Measurements from ENCODE around the gene RASSF7. TPM values are rescaled to one million over a fixed set of nuclear protein-coding genes. Genes with fewer than 3 reads are reported as not detected.

The RASSF7 gene
- total RNA-seq, 1 experiment from 2014 or later: 13.8 TPM

- Histone ChIP-seq H3K4me2 (ENCODE audit: low read depth, low read length, poor library complexity, severe bottlenecking) (no peak overlapping the region), H3K27ac (ENCODE audit: low read length) (no peak overlapping the region)
- DNase-seq: no peak
Observed at GRCh38 chr11:520428-521176, 40.2 kb upstream of the RASSF7 start.

DNA sequence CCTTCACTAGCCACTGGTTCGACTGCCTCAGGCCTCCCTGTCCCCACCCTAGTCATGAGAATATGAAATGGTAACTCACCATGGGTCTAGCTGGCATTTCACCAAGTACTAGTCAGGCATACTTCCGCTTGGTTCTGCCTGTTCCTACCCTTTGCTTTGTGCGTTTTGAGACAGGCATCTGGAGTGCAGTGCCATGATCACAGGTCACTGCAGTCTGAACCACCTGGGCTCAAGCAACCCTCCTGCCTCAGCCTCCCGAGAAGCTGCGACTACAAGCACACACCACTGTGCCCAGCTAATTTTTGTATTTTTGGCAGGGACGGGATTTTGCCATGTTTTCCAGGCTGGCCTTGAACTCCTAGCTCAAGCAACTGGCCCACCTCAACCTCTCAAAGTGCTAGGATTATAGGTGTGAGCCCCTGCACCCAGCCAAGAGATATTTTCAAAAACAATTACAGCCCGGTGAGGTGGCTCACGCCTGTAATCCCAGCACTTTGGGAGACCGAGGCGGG lies 39.5 kb upstream of the RASSF7 start:
- Histone ChIP-seq H2AFZ (ENCODE audit: low read length) (no peak overlapping the region), H3K4me2 (ENCODE audit: low read depth, low read length, poor library complexity, severe bottlenecking) (no peak overlapping the region), H4K20me1 (ENCODE audit: insufficient read depth, low read depth, low read length) (no peaks in the 10 kb centered on the region), H3K79me2 (ENCODE audit: low read length) (no peaks in the 10 kb centered on the region), H3K4me1 (ENCODE audit: low read length) (no peaks in the 10 kb centered on the region), H3K9ac (ENCODE audit: low read length) (no peak overlapping the region), H3K9me3 (ENCODE audit: low read length) (peaks cover 3% of the 10 kb centered on the region), H3K36me3 (ENCODE audit: insufficient read depth, low read length) (no peaks in the 10 kb centered on the region), H3K9me2 (replicated peaks; ENCODE audit: insufficient read depth, low read length) (no peaks in the 10 kb centered on the region), H3K4me3 (ENCODE audit: low read length) (no peak overlapping the region), H3K27me3 (ENCODE audit: low read length) (no peaks in the 10 kb centered on the region), H3K27ac (ENCODE audit: low read length) (no peak overlapping the region)
- no peak for DNase-seq

More at GRCh38 chr11:520428-521176, 40.2 kb upstream of the RASSF7 start:
- Histone ChIP-seq H3K9me2 (replicated peaks; ENCODE audit: insufficient read depth, low read length) (no peaks in the 10 kb centered on the region), H3K36me3 (ENCODE audit: insufficient read depth, low read length) (no peaks in the 10 kb centered on the region), H4K20me1 (ENCODE audit: insufficient read depth, low read depth, low read length) (no peaks in the 10 kb centered on the region), H3K9ac (ENCODE audit: low read length) (no peak overlapping the region), H3K4me3 (ENCODE audit: low read length) (no peak overlapping the region), H3K9me3 (ENCODE audit: low read length) (peaks cover 4% of the 10 kb centered on the region), H3K27me3 (ENCODE audit: low read length) (no peaks in the 10 kb centered on the region), H2AFZ (ENCODE audit: low read length) (no peak overlapping the region), H3K79me2 (ENCODE audit: low read length) (no peaks in the 10 kb centered on the region), H3K4me1 (ENCODE audit: low read length) (no peaks in the 10 kb centered on the region)

- no peak overlapping the region for H3K27ac ChIP-seq (ENCODE audit: low read length)
- no peak overlapping the region for H2AFZ ChIP-seq (ENCODE audit: low read length)
- H3K9me3 ChIP-seq (ENCODE audit: low read length): no peaks in the 10 kb centered on the region
- no peak overlapping the region for H3K4me3 ChIP-seq (ENCODE audit: low read length)
- H3K36me3 ChIP-seq (ENCODE audit: insufficient read depth, low read length): no peaks in the 10 kb centered on the region
- H4K20me1 ChIP-seq (ENCODE audit: insufficient read depth, low read depth, low read length): no peaks in the 10 kb centered on the region
- H3K4me1 ChIP-seq (ENCODE audit: low read length): peaks cover 2% of the 10 kb centered on the region; the same call in 1 of the 2 replicates
- no peaks in the 10 kb centered on the region for H3K9me2 ChIP-seq (replicated peaks; ENCODE audit: insufficient read depth, low read length)
- H3K4me2 ChIP-seq (ENCODE audit: low read depth, low read length, poor library complexity, severe bottlenecking): no peak overlapping the region
- H3K27me3 ChIP-seq (ENCODE audit: low read length): no peaks in the 10 kb centered on the region
- H3K9ac ChIP-seq (ENCODE audit: low read length): no peak overlapping the region
- no peaks in the 10 kb centered on the region for H3K79me2 ChIP-seq (ENCODE audit: low read length)
- no peak for DNase-seq
Observed at GRCh38 chr11:526192-526591, 34.6 kb upstream of the RASSF7 start.

GRCh38 chr11:528166-528814 lies 32.5 kb upstream of the RASSF7 start:
- Histone ChIP-seq H3K27me3 (ENCODE audit: low read length) (no peaks in the 10 kb centered on the region), H3K79me2 (ENCODE audit: low read length) (no peaks in the 10 kb centered on the region), H3K36me3 (ENCODE audit: insufficient read depth, low read length) (no peaks in the 10 kb centered on the region; the same call in 1 of the 2 replicates), H3K4me1 (ENCODE audit: low read length) (peaks cover 4% of the 10 kb centered on the region; the same call in 1 of the 2 replicates), H3K9me3 (ENCODE audit: low read length) (no peaks in the 10 kb centered on the region), H3K9ac (ENCODE audit: low read length) (no peak overlapping the region), H3K4me3 (ENCODE audit: low read length) (no peak overlapping the region), H2AFZ (ENCODE audit: low read length) (no peak overlapping the region), H3K9me2 (replicated peaks; ENCODE audit: insufficient read depth, low read length) (no peaks in the 10 kb centered on the region), H4K20me1 (ENCODE audit: insufficient read depth, low read depth, low read length) (peaks cover under 1% of the 10 kb centered on the region; the same call in 1 of the 2 replicates), H3K27ac (ENCODE audit: low read length) (no peak overlapping the region), H3K4me2 (ENCODE audit: low read depth, low read length, poor library complexity, severe bottlenecking) (no peak overlapping the region)
- no peak for DNase-seq

DNA sequence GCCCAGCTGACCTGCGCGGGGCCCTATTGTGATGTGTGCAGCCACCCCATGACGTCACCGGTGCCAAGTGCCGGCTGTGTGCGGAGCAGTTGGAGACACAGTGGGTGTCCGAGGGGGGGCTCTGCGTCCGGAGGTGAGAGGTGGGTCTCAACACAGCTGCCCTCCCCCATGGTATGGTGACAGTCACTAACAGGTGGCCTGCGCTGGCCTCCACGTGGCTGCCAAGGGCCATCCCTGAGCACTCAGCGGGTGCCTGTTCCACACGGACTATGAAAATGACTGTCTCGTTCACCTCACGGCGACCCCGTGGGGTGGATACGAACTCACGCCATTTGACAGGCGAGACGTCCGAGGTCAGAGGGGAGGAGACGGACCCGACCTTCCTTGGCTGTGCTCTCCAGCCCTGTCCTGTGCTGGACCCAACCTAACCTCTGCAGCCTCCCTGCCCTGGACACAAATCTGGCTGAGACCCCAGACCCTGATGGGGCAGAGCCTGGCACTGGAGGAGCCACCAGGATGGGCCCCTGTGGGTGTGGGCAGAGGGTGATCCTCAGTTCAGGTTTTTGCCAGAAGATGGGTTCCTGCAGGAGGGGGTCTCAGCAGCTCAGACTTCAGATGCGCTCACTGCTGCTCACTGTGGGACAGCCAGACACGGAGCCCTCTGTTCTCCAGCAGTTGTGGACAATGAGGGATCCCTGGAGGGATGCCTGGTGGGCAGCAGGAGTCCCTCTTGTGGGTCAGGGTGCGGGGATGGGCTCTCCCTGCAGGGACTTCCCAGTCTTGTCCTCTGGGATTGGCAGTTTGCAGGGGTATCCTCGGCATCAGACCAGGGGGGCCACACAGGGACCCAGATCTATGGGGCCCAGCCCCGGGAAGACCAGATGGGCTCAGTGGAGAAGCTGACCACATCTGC lies 31.7 kb upstream of the RASSF7 start:
- Histone ChIP-seq H3K4me1 (ENCODE audit: low read length) (peaks cover 5% of the 10 kb centered on the region), H4K20me1 (ENCODE audit: insufficient read depth, low read depth, low read length) (peaks cover 8% of the 10 kb centered on the region), H2AFZ (ENCODE audit: low read length) (no peak overlapping the region), H3K9me3 (ENCODE audit: low read length) (no peaks in the 10 kb centered on the region), H3K27me3 (ENCODE audit: low read length) (no peaks in the 10 kb centered on the region), H3K4me2 (ENCODE audit: low read depth, low read length, poor library complexity, severe bottlenecking) (no peak overlapping the region), H3K9ac (ENCODE audit: low read length) (no peak overlapping the region), H3K9me2 (replicated peaks; ENCODE audit: insufficient read depth, low read length) (no peaks in the 10 kb centered on the region), H3K27ac (ENCODE audit: low read length) (no peak overlapping the region), H3K4me3 (ENCODE audit: low read length) (no peak overlapping the region), H3K36me3 (ENCODE audit: insufficient read depth, low read length) (no peaks in the 10 kb centered on the region; the same call in 1 of the 2 replicates), H3K79me2 (ENCODE audit: low read length) (no peaks in the 10 kb centered on the region)
- DNase-seq: no peak

- Histone ChIP-seq H3K27ac (ENCODE audit: low read length) (no peak overlapping the region), H3K79me2 (ENCODE audit: low read length) (peaks cover 6% of the 10 kb centered on the region; the same call in 1 of the 2 replicates), H3K4me2 (ENCODE audit: low read depth, low read length, poor library complexity, severe bottlenecking) (no peak overlapping the region), H3K27me3 (ENCODE audit: low read length) (no peaks in the 10 kb centered on the region), H3K9me3 (ENCODE audit: low read length) (no peaks in the 10 kb centered on the region), H3K9me2 (replicated peaks; ENCODE audit: insufficient read depth, low read length) (no peaks in the 10 kb centered on the region), H3K4me1 (ENCODE audit: low read length) (peaks cover 12% of the 10 kb centered on the region), H2AFZ (ENCODE audit: low read length) (no peak overlapping the region), H4K20me1 (ENCODE audit: insufficient read depth, low read depth, low read length) (peaks cover 15% of the 10 kb centered on the region), H3K9ac (ENCODE audit: low read length) (no peak overlapping the region), H3K4me3 (ENCODE audit: low read length) (no peak overlapping the region), H3K36me3 (ENCODE audit: insufficient read depth, low read length) (no peaks in the 10 kb centered on the region; the same call in 1 of the 2 replicates)
- no peak for DNase-seq
Observed at GRCh38 chr11:529728-530411, 30.9 kb upstream of the RASSF7 start.

DNA sequence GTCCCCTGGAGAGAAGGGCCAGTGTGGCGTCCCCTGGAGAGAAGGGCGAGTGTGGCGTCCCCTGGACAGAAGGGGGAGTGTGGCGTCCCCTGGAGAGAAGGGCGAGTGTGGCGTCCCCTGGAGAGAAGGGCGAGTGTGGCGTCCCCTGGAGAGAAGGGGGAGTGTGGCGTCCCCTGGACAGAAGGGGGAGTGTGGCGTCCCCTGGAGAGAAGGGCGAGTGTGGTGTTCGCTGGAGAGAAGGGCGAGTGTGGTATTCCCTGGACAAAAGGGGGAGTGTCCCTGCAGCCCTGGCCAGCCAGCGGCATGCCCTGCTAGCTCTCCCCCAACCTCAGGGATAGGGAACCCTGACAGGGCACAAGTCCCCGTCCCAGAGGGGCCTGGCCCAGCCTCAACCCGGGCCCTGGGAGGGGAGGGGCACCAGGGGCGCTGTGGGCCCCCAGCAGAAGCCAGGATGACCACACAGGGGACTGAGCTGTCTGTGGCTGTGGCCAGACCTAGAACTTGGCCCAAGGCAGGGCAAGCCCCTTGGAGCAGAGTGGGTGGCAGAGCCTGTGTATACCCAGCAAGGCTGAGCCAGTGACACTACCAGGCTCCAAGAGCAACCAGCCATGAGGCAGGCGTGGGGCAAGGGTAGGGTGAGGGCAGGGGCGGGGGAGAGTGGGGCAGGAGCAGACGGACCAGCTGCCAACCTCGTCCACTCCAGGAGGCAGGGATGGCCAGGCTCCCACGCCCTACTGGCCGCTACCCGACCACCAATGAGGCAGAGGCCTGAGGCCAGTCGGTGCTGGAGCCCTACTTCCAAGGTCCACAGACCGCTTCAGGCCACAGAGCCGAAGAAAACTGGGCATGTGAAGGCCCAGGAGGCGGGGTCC lies 29.6 kb upstream of the RASSF7 start:
- H3K4me1 ChIP-seq (ENCODE audit: low read length): peaks cover 14% of the 10 kb centered on the region
- no peak overlapping the region for H3K9ac ChIP-seq (ENCODE audit: low read length)
- DNase-seq: no peak

More for the DNA sequence above, 29.6 kb upstream of the RASSF7 start:
- H3K4me2 ChIP-seq (ENCODE audit: low read depth, low read length, poor library complexity, severe bottlenecking): no peak overlapping the region
- no peaks in the 10 kb centered on the region for H3K9me2 ChIP-seq (replicated peaks; ENCODE audit: insufficient read depth, low read length)
- peaks cover 7% of the 10 kb centered on the region; the same call in 1 of the 2 replicates for H3K79me2 ChIP-seq (ENCODE audit: low read length)
- no peak overlapping the region for H3K27ac ChIP-seq (ENCODE audit: low read length)
- H3K36me3 ChIP-seq (ENCODE audit: insufficient read depth, low read length): no peaks in the 10 kb centered on the region; the same call in 1 of the 2 replicates
- no peaks in the 10 kb centered on the region for H3K9me3 ChIP-seq (ENCODE audit: low read length)
- no peak overlapping the region for H2AFZ ChIP-seq (ENCODE audit: low read length)
- H3K4me3 ChIP-seq (ENCODE audit: low read length): no peak overlapping the region
- peaks cover 15% of the 10 kb centered on the region for H4K20me1 ChIP-seq (ENCODE audit: insufficient read depth, low read depth, low read length)
- no peaks in the 10 kb centered on the region for H3K27me3 ChIP-seq (ENCODE audit: low read length)
